Right lobe of liver (tissue), 6 donors: ENCODE results near the gene AGO4. TPM values are rescaled to one million over a fixed set of nuclear protein-coding genes. Genes with fewer than 3 reads are reported as not detected.

Experiments
- ATAC-seq, 4 donors: fragments of 200-7000 bp; cut with Tn5 transposase; one replicate each; pipeline ENCODE4 v1.9.1; 2020; ENCODE audit warnings: mild to moderate bottlenecking in 4 of 4, moderate library complexity in 4 of 4
- DNase-seq, 3 donors: peaks; one replicate each; pipeline ENCODE4 v3.0.0-alpha.2; 2020
- H3K27ac ChIP-seq, 3 donors: fragments of 200-600 bp; one replicate each; pipeline ENCODE4 v1.8.0; 2022
- H3K27me3 ChIP-seq, 2 donors: fragments of 200-600 bp; one replicate each; pipeline ENCODE4 v1.8.0; 2022
- H3K36me3 ChIP-seq, 4 donors: fragments of 200-600 bp; sonication (generic) in 1 of 4; one replicate each; pipeline versions ENCODE4 v1.5.1 to v1.8.0; 2017 to 2022; ENCODE audit warnings: control low read depth in 1 of 4
- H3K4me1 ChIP-seq, 4 donors: fragments of 200-600 bp; sonication (generic) in 1 of 4; one replicate each; pipeline versions ENCODE4 v1.5.1 to v1.8.0; 2017 to 2022; ENCODE audit warnings: control low read depth in 1 of 4
- H3K4me3 ChIP-seq, 3 donors: fragments of 200-600 bp; one replicate each; pipeline ENCODE4 v1.8.0; 2022
- H3K9me3 ChIP-seq, 4 donors: fragments of 200-600 bp; sonication (generic) in 1 of 4; one replicate each; pipeline versions ENCODE4 v1.5.1 to v1.8.0; 2017 to 2022; ENCODE audit warnings: control low read depth in 1 of 4
- CTCF ChIP-seq, 4 donors: fragments of 200-600 bp in 3 of 4; fragments of 450-650 bp in 1 of 4; IDR thresholded peaks; one replicate each; pipeline versions ENCODE4 v1.5.1 to v1.8.0; 2016 to 2022; ENCODE audit warnings: antibody characterized with exemption in 4 of 4, mild to moderate bottlenecking in 2 of 4
- POLR2A ChIP-seq: fragments of 450-650 bp; IDR thresholded peaks from one replicate; pipeline ENCODE4 v1.6.1; 2017; ENCODE audit warnings: antibody characterized with exemption, mild to moderate bottlenecking
- WGBS: methylation state at CpG from one replicate; pipeline ENCODE4 v1.1.6; 2018; ENCODE audit warnings: low coverage, low lambda C conversion rate; ENCODE audit not compliant: insufficient coverage; ENCODE audit errors: missing lambda C conversion rate; 5-methylcytosine and 5-hydroxymethylcytosine counted together
- intact Hi-C, 2 donors: fragments of 100-400 bp; cut with DNase I; formaldehyde crosslinking; loops; one replicate each; pipeline versions ENCODE4 v1.11.2 to v1.14.1; 2022
- total RNA-seq, 6 experiments: library from RNA; depleted of rRNA in 2 of 6; stranded (reverse); fragments of >200 nt in 2 of 6; fragmentation: NEBNext Ultra II Directional in 3 of 6; extraction: Animal tissue kit (Norgen Biotek cat#: 25700) in 3 of 6; gene quantifications; one replicate each; pipeline versions ENCODE4 v1.1.0 to v1.2.4, GENCODE V29; 2016 to 2023
- donor health status: DM: no; HTN: yes; CAD: no.
- donor health status: DM: no; HTN: no; CAD: no.
- donor health status: DM: no; HTN: no; CAD: no.
- donor health status: DM: no; HTN: yes; CAD: no.
- donor health status: DM: no; HTN: yes; CAD: no.

Gene AGO4
- total RNA-seq, 6 experiments from 2014 or later, result 6.5 to 10.4 (median 7.7) TPM

- H3K36me3 ChIP-seq, result peaks cover 0 to 34% (median 0%) of the 10 kb centered on the region in 4 donors
- no peak for TF ChIP-seq POLR2A
- no peak for TF ChIP-seq CTCF (IDR thresholded peaks at IDR 0.05)
- WGBS, result 97% methylated on average over 6 of the region's 9 CpGs
- H3K9me3 ChIP-seq, result no peaks in the 10 kb centered on the region
- intact Hi-C loops, result no loop called here
- no peak overlapping the region for H3K27ac ChIP-seq
- ATAC-seq (no peak), DNase-seq (no peak)
- no peaks in the 10 kb centered on the region for H3K4me1 ChIP-seq
- H3K4me3 ChIP-seq, result no peak overlapping the region
- no peaks in the 10 kb centered on the region for H3K27me3 ChIP-seq
Measured at GRCh38 chr1:35901235-35901634, 93.4 kb downstream of the AGO4 start.

DNA sequence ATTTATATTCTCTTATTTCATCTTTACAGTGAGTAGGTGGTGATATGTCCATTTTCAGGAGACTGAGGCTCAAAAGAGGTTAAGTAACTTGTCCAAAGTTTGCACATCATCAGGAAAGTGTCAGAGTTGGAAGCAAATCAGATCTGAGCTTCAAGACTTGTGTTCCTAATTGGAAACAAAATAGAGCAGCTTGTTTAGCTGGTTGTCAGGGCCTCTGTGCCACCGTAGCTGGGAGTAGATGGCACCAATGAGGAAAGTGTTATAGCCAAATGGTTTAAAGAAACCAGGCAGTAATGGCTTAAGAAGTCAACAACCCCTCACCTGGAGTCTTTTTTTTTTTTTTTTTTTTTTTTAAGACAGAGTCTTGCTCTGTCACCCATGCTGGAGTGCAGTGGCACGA is 94.9 kb downstream of the AGO4 start:
- Histone ChIP-seq H3K27me3 (no peaks in the 10 kb centered on the region), H3K36me3 (peaks cover 0 to 39% (median 3%) of the 10 kb centered on the region in 4 donors), H3K9me3 (no peaks in the 10 kb centered on the region), H3K4me3 (no peak overlapping the region), H3K4me1 (no peaks in the 10 kb centered on the region), H3K27ac (no peak overlapping the region)
- no peak for TF ChIP-seq CTCF (IDR thresholded peaks at IDR 0.05)
- TF ChIP-seq POLR2A, result no peak
- ATAC-seq, result no peak
- intact Hi-C loops, result no loop called here
- 100% methylated on average over 1 of the region's 2 CpGs for WGBS
- no peak for DNase-seq

Other genes with a start within 250 kb of the AGO4 start
- gene TFAP2E, start 234.7 kb upstream of the AGO4 start, total RNA-seq, result under 1 TPM in 2 of 6 experiments, not detected in 4; 0.15 to 0.24 TPM
- gene PSMB2, start 166.5 kb upstream of the AGO4 start, total RNA-seq, result 10 to 100 TPM; 41.7 to 54.6 (median 48.3) TPM
- 1 to 10 TPM; 2.2 to 4.2 (median 3.6) TPM for gene C1orf216, start 89.1 kb upstream of the AGO4 start, total RNA-seq
- 1 to 10 TPM in 2 of 6 experiments, under 1 TPM in 4; 0.13 to 3.2 (median 0.31) TPM for gene CLSPN, start 38.0 kb upstream of the AGO4 start, total RNA-seq
- 10 to 100 TPM in 5 of 6 experiments, 1 to 10 TPM in 1; 8.7 to 11.2 (median 10.5) TPM for gene AGO1, start 75.2 kb downstream of the AGO4 start, total RNA-seq
- 10 to 100 TPM in 5 of 6 experiments, 1 to 10 TPM in 1; 7.0 to 16.2 (median 13.1) TPM for gene AGO3, start 123.1 kb downstream of the AGO4 start, total RNA-seq